GM21526 (cell line): Measurements from ENCODE around the gene IL4.

Source experiments
- ATAC-seq: cut with Tn5 transposase; IDR thresholded peaks from one replicate; pipeline ENCODE4 v1.9.1; 2021; ENCODE audit warnings: moderate library complexity; ENCODE audit not compliant: unreplicated experiment, low FRiP score

IL4 gene

GRCh38 chr5:132669966-132670882 is 3.6 kb upstream of the IL4 start:
- ATAC-seq: no peak

DNA sequence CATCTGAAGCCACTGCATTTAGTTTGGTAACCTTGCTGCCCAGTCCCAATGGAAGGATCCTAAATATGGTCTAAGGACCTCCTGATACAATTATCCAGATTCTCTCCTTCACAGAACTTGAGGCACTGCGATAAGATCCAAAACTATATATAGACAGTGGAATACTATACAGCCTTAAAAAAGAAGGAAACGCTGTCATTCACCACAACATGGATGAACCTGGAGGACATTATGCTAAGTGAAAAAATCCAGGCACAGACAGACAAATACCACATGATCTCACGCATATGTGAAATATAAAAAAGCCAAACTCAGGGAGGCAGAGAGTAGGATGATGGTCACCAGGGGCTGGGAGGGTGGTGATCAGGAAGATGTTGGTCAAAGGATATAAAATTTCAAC is 2.8 kb upstream of the IL4 start:
- ATAC-seq: no peak

- ATAC-seq: no peak
Measured at GRCh38 chr5:132673488-132673887, 301 bp upstream of the IL4 start.

DNA sequence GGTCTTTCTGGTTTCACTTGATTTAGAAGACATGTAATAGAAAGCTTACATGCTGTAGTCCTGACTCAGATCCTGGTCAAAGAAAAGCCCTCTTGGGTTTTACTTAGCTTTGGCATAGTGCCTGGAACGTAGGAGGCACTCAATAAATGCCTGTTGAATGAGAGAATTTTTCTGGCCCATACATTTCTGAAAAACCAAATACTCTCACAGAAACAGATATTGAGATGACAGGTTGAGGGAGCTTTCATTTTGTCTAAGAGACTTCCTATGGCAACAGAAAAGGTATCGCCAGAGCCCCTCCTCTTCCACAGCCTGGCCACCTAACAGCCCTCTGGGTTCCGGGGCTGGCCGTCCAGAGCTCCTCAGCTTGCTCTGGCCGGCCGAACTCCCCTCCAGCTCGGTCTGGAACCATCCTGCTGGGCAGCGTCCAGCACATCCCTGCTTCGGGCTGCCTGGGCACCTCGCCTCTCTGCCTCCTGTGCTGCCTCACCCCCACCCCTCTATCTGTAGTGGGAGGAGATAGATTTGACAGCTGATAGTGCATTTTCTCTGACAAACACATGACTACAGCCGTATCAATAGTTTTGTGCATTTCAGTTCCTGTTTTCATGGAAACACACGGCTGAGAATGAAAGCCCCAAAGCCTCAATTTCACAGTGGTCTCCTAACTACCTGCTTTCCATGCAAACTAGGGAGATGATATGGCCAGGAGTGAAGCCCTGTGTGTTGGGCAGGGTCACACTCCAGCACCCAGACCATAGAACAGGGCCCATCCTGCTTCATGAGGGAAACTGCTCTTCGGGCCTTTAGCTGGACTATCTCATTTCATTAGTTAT is 1.1 kb downstream of the IL4 start:
- ATAC-seq: peak; percentile 85

DNA sequence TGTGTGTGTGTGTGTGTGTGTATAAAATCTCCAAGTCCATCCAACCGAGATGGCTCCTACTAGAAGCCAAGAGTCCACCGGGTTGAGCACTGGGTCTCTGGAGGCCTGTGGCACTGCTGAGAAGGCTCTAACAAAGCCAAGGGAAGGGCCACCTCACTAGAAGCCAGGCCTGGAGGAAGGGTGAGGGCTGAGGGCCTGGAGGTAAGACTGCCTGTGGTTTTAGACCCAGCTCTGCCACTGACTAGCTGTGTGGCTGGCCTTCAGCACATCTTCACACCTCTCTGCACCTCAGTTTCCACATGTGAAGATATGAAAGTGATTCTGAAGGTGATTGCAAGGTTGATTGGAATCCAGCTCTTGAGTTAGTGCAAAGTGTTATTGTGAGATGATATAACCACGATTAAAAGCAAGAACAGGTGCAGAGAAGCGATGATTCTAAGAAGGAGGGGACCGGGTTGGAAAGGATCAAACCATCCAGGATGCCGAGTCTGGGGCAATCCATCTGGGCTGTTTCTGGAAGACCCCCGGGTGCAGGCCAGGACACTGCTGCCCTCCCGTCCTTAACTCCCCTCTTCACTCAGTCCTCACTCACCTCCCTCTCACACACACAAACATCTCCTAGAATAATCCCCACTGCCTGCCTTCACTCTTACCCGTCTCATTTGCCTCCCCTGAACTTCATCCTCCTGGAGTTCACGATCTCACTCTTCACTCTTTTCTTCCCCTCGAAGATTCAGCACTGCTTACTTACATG is 2.3 kb downstream of the IL4 start:
- ATAC-seq: no peak

DNA sequence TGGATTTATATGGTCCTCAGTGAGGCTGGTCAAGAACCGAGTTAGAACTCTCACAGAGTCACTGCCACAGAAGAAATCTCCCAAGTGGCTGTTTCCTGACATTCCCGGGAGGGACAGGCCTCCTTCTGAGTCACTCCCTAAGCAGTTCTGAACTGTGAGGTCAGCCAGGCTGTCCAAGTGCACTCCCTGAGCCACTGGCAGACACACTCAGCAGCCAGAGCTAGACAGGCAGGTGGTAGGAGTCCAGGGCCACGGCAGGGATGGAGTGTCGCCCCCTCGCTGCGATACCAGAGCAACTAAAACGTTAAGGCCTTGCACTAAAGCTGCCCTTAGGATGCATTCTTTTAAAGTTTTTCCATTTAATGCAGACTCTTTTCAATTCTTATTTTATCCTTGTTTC is 3.4 kb downstream of the IL4 start:
- no peak for ATAC-seq

DNA sequence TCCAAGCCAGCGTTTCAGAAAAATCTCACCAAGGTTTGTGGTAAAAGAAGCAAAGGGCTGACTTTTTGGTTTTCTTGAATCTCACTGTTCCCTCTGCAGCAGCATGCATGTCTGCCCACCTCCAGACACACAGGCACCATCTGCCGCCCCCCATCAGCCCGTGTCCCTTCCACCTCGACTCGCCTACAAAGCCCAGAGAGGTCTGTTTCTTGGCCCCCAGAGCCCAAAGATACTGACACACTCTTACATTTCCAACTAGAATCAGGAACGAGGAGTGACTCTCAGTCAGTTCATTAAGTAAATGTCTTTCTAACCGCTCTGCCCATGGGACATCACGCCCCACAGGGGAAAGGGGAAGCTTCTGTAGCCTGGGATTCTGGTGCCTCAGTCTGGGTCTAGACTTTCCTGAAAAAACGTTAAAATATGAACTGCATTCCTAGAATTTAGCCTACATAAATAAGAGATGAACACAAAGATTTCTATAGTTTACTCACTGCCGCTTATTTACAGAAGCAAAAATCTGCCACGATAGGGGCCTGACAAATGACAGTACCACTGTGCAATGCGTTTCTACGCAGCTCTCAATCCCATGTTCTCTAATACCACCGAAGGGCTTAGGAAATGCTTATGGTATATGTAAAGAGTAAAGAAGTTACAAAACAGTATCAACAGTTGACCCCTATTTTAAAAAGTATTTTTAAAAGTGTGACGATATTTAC is 4.1 kb downstream of the IL4 start:
- ATAC-seq: no peak

GRCh38 chr5:132678735-132679134 is 4.9 kb downstream of the IL4 start:
- ATAC-seq: no peak

GRCh38 chr5:132679166-132679565 is 5.4 kb downstream of the IL4 start:
- ATAC-seq: no peak

DNA sequence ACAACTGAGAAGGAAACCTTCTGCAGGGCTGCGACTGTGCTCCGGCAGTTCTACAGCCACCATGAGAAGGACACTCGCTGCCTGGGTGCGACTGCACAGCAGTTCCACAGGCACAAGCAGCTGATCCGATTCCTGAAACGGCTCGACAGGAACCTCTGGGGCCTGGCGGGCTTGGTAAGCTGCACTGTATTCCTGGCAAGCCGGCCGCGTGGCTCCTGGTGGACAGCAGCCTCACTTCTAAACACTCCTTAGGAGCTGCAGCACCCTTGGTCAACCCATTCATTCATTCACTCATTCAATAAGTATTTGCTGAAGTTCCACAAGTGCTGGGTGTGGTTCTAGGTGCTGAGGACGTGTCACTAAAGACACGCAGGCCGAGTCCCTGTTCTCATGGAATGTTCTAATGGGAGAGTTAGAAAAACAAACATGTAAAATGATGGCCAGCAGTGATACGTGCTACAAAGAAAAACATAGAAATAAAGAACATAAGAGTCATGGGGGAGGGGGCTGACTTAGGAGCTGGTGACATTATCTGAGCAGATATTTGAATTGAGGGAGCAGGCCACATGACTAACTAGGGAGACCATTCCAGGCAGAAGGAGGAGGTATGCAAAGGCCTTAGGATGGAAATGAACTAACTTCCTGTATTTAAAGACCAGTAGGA is 6.1 kb downstream of the IL4 start:
- ATAC-seq: no peak

DNA sequence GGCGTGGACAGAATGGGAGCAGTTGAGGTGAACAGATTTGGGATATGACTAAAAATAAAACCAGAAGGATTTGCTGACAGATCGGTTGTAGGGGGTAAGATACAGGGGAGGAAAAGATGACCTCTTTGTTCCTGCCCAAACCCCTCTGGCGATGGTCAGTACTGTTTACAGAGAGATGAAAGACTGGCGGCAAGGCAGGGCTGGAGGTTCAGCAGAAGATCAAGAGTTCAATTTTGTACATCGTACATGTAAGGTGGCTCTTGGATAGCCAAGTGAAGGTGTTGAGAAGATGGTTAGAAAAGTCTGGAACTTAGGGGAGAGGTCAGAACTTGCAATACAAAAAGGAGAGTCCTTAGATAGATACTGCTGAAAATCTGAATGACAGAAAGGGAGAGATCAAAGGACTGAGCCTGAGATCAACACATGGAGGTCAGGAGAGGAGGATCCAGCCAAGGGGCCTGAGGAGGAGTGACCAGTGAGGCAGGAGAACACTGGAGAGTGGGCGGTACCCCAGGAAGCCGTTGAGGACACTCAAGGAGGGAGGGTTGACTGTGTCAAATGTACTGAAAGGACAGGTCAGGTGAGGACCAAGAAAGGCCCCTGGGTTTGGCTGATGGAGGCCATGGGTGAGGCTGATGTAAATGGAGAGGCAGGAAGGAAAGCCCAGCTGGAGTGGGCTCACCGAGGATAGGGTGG is 7.1 kb downstream of the IL4 start:
- ATAC-seq: no peak

DNA sequence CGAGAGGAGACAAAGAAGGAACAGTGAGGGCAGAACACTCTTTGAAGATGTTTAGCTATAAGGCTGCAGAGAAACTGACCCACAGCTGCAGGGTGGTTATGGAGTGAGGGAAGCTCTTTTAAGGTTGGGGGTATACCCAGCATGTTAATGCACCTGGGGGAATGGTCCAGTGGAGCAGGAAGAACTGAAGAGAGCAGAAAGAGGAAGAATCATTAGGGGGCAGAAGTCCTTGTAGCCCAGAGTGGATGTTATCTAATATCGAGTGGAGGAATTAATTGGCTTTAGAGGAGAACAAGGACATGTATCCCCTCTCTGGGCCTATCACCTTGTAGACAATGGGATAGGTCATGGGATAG is 7.7 kb downstream of the IL4 start:
- no peak for ATAC-seq

DNA sequence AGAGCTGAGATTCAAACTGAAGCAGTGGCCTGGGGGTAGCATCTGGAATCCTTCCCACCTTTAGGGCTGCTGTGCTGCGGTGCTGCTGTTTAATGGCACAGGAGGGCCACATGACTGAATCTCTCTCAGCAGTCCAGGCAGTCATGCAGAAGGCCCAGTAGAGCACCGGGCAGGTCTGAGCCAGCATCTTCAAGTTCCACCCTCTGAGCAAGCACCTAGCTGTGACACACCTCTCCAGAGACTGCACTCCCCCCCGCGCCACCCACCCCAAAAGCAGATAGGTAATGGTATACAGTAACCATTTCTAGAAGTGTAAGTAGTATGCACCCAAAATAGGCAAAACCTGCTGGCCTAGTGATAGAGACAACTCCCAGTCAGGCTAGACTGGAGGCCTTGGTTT is 8.2 kb downstream of the IL4 start:
- no peak for ATAC-seq

DNA sequence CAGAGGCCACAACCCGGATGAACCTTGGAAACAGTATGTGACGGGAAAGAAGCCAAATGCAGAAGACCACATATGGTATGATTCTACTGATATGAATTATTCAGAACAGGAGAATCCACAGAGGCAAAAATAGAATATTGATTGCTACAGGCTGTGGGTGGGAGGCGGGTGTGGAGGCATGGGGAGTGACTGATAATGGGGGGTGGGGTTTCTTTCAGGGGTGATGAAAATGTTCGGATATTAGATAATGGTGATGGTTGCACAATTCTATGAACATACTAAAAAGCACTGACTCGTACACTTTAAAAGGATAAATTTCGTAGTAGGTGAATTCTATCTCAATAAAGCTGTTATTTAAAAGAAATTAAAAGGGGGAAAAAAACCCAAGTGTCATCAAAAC is 10.7 kb downstream of the IL4 start:
- ATAC-seq: no peak

- no peak for ATAC-seq
Measured at GRCh38 chr5:132684922-132685720, 11.3 kb downstream of the IL4 start.

GRCh38 chr5:132686193-132686592 is 12.4 kb downstream of the IL4 start:
- ATAC-seq: no peak

GRCh38 chr5:132687995-132688394 is 14.2 kb downstream of the IL4 start:
- ATAC-seq: no peak

DNA sequence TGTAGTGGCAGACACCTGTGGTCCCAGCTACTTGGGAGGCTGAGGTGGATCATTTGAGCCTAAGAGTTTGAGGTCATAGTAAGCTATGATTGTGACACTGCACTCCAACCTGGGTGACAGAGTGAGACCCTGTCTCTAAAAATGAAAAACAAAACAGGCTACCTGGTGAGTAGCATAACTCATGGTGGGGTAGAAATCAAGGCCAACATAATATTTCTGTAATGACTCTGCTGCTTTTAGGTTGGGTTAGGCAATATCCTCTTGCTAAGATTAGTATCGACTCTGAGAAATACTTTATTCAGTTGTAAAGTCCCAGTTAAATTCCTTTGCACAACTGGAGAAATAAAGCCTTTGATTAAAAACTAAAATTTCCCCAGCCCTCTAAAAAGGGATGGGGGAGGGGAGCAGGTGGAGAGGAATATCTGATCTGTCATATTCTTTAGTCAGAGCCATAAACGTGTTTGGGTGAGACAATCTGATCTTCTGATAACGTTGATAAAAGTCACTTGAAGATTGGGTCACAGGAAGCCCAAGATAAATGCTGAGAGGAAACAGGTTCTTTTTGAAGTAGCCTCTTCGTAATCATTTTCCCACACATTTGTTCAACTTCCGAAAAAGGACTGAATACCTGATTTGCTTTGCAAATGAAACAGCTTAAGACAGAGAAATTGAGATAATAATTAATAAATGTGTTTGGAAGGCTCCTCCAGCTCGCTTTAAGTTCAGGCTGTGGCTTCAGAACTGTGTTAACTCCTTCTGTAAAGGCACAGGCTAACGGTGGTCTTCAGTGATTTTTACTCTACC is 14.9 kb downstream of the IL4 start:
- ATAC-seq: no peak
